Loucy (cell line): ENCODE results near the gene SLAIN1.

Experiments
- CTCF ChIP-seq: fragments of 200-600 bp; sonication (generic); conservative IDR thresholded peaks from 2 replicates; pipeline ENCODE4 v1.5.1; 2014; ENCODE audit warnings: mild to moderate bottlenecking, antibody characterized with exemption, low read length
- EZH2phosphoT487 ChIP-seq: fragments of 200-600 bp; IDR thresholded peaks from 2 replicates; pipeline ENCODE4 v1.6.1; 2018; ENCODE audit warnings: antibody characterized with exemption, mild to moderate bottlenecking, moderate library complexity, borderline replicate concordance

- TF ChIP-seq CTCF (no peak), EZH2phosphoT487 (no peak)
Observed at GRCh38 chr13:77715233-77715891, 17.9 kb downstream of the SLAIN1 start.
